GM06990 (cell line): ENCODE measurements around the gene SCUBE1.

Experiments
- DNase-seq: peaks from one replicate; pipeline ENCODE4 v3.0.0-alpha.2; 2011; ENCODE audit not compliant: insufficient read length; ENCODE audit errors: extremely low read depth
- H3K27me3 ChIP-seq: replicated peaks from 2 replicates; pipeline ENCODE4 v1.6.0; 2011; ENCODE audit warnings: low read length; ENCODE audit not compliant: control insufficient read depth, insufficient read depth
- H3K36me3 ChIP-seq: 2 replicates; pipeline ENCODE4 v1.5.1; 2011; ENCODE audit warnings: low read length; ENCODE audit not compliant: control insufficient read depth, insufficient read depth
- H3K4me3 ChIP-seq: replicated peaks from 2 replicates; pipeline ENCODE4 v1.5.1; 2011; ENCODE audit warnings: low read depth, mild to moderate bottlenecking, control low read depth, low read length
- TF ChIP-seq, protein P1 (sequence below): IDR thresholded peaks from 2 replicates; pipeline ENCODE4 v1.5.1; 2011; ENCODE audit warnings: low read length, control low read depth, mild to moderate bottlenecking, inconsistent platforms; ENCODE audit not compliant: insufficient read depth, poor library complexity, severe bottlenecking

SCUBE1 gene

DNA sequence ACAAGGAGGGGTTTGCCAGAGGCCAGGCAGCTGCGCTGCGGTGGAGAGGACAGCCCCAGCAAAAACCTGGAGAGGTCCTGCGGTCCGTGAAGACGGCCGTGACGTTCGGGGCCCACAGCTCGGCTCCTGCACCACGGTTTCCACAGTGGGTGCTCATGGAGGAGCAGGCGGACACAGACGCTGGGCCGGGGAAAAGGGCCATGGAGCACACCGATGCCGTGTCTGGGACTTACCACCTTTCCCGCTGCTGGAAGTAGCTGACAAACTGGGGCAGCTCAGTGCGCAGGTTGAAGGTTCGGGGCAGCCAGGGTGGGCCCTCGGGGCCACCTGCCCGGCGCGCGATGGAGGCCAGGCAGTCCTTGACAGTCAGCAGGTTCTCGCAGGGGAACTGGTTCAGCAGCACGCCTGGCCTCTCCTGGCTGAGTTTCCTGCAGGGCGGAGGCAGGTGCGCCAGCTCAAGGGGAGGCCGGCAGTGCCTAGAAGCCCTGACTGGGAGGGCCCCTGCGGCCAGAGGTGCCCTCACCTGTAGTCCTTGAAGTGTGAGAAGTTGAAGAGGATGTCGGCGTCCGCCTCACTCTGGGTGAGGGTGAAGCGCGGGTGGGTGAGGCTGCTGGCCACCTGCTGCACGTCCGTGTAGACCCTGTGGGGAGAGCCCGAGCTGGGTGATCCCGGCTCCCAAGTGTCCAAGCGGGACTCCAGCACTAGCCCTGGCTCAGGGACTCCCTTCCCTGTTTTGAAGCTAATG is 169.0 kb downstream of the SCUBE1 start:
- Histone ChIP-seq H3K36me3 (peaks cover 28% of the 10 kb centered on the region), H3K27me3 (no peaks in the 10 kb centered on the region), H3K4me3 (no peak overlapping the region)
- TF ChIP-seq, protein P1, sequence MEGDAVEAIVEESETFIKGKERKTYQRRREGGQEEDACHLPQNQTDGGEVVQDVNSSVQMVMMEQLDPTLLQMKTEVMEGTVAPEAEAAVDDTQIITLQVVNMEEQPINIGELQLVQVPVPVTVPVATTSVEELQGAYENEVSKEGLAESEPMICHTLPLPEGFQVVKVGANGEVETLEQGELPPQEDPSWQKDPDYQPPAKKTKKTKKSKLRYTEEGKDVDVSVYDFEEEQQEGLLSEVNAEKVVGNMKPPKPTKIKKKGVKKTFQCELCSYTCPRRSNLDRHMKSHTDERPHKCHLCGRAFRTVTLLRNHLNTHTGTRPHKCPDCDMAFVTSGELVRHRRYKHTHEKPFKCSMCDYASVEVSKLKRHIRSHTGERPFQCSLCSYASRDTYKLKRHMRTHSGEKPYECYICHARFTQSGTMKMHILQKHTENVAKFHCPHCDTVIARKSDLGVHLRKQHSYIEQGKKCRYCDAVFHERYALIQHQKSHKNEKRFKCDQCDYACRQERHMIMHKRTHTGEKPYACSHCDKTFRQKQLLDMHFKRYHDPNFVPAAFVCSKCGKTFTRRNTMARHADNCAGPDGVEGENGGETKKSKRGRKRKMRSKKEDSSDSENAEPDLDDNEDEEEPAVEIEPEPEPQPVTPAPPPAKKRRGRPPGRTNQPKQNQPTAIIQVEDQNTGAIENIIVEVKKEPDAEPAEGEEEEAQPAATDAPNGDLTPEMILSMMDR = no peak
- no peak for DNase-seq

DNA sequence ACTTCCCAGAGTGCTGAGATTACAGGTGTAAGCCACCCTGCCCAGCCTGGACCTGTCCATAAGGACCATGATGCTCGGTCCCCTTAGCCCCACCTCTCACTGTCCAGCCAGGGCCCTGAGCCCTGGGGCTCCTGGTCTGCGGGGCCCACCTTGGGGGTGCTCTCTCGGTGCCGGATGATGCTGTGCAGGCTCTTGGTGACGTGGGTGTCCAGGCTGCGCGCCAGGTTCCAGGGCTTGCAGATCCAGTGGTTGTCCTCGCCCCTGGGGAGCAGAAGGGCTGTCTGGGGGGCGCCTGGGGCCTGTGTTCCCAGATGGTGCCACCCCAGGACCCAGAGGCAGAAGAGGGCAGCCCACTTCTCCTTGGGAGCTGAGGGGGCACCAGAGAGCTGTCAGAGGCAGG is 169.6 kb downstream of the SCUBE1 start:
- Histone ChIP-seq H3K36me3 (peaks cover 23% of the 10 kb centered on the region), H3K4me3 (no peak overlapping the region), H3K27me3 (no peaks in the 10 kb centered on the region)
- TF ChIP-seq, protein P1 = no peak
- no peak for DNase-seq

GRCh38 chr22:43172191-43172590 is 171.0 kb downstream of the SCUBE1 start:
- H3K36me3 ChIP-seq = peaks cover 32% of the 10 kb centered on the region
- no peak for DNase-seq
- H3K27me3 ChIP-seq = no peaks in the 10 kb centered on the region
- no peak overlapping the region for H3K4me3 ChIP-seq
- TF ChIP-seq, protein P1 = no peak

GRCh38 chr22:43171607-43172006 is 171.6 kb downstream of the SCUBE1 start:
- TF ChIP-seq, protein P1 = no peak
- Histone ChIP-seq H3K27me3 (no peaks in the 10 kb centered on the region), H3K4me3 (no peak overlapping the region), H3K36me3 (peaks cover 30% of the 10 kb centered on the region)
- DNase-seq = no peak

DNA sequence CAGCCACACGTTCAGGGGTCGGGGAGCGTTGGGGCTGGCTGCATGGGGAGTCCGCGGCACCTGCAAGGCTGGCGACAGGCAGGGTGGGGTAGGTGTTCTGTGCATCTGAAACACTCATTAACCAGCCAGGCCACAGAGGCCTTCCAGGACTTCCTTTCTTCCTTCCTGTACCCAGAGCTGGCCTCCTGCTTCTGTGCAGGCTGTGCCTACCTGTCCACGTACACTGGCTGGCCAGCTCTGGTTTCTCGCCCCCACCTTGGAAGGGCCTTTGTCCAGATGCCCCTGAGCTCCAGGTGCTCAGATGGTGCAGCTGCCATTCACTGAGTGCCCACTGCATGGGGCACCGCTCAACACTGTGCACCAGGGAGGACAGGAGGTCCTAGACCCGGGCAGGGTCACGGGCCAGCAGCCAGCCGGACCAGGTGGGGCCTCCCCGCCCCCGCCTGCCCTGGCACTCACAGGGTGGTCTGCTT is 172.1 kb downstream of the SCUBE1 start:
- H3K36me3 ChIP-seq = peaks cover 28% of the 10 kb centered on the region
- TF ChIP-seq, protein P1 = no peak
- DNase-seq = no peak
- no peaks in the 10 kb centered on the region for H3K27me3 ChIP-seq
- H3K4me3 ChIP-seq = no peak overlapping the region
